Measurements from ENCODE around the gene CKMT1B.
"Not testable (repeated sequence)": the region's sequence is repeated elsewhere in the genome, so short reads cannot be mapped to it uniquely, and the experiment has no call there.

CKMT1B gene

DNA sequence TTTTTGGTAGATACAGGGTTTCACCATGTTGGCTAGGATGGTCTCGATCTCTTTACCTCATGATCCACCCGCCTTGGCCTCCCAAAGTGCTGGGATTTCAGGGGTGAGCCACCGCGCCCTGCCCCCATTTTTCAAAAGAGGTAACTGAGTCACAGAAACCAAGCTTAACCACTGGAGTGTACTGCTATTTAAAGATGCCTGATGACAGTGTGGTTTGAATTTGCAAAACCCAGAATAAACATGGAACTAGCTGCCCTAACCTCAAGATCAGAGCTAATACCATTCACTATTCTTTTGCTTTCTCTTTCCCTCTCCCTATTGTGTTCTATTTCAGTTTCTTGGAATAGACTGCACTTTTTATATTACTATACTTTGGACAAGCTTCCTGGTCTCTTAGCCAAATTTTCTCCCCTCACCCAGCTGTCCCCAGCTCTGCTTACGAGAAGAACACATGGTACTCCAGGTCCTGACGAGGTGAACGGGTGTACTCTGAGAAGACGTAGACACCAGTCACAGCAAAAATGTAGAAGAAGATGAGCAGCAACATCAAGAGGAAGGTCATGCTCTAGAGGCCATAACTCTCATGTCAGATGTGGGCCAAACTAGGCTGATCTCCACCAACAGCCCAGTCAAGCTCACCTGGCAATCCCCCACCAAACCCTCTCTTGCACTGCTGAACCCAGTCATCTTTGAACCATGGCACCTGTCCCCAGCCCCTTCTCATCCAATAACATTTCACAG lies 44.8 kb downstream of the CKMT1B start:
- not testable (repeated sequence) for DNase-seq
